ENCODE results near the gene TPRX2. TPM values are rescaled to one million over a fixed set of nuclear protein-coding genes. Genes with fewer than 3 reads are reported as not detected.
"Not testable (repeated sequence)": the region's sequence is repeated elsewhere in the genome, so short reads cannot be mapped to it uniquely, and the experiment has no call there.

Gene TPRX2, protein sequence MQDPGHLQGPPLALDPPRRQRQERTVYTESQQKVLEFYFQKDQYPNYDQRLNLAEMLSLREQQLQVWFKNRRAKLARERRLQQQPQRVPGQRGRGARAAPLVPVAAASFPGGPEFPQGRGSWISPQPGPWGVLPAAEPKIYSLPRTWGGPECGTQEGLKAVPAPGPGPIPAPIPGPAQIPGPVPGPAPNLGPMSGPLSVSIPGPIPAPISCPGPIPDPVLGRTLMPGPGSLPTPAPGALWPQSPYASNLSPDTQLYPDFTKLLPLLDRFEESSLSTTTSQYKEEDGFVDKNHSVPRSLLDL
- polyA plus RNA-seq (ENCODE audit: insufficient read length in 3 of 3) = not detected

- DNase-seq (ENCODE audit: low read depth in 3 of 3, low spot score in 2 of 3) = not testable (repeated sequence)
Observed at GRCh38 chr19:47858646-47859285, at the start of gene TPRX2. TPRX2 (plus strand) TSS chr19:47859235; CDS start chr19:47859247, 12 bp downstream.

DNA sequence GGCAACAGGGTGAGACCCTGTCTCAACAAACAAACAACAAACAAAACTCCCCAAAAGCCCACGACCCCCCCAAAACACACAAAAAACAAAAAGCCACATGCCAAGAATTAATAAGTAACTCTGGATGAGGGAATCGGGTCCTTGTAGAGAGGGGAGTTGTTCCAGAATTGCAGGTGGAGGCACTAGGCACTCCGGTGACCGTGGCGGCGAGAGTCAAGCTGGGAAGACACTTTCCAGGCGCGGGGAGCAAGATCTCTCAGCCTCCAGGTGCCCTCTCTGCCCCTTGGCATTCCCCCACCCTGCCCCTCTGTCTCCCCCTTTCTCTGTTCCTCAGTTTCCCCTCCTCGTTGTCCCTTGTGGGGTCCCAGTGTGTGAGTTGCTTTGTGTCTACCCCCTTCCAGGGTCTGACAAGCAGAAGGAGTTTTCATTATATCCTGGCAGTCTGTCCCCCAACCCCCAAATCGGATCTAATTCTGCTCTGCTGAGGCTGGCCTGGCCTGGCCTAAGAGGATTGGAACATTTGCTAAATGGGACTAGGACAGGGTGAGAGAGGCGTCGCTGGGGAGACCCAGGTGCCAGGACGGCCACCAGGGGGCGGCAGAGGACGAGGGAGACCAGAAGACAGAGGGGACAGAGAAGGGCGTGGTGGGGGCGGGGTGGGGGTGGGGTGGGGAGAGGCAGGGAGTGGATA, 45.6 kb upstream of the TPRX2 start:
- peak in 2 of 3 donors; percentile 21 to 35 for DNase-seq (ENCODE audit: low read depth in 3 of 3, low spot score in 2 of 3)

DNA sequence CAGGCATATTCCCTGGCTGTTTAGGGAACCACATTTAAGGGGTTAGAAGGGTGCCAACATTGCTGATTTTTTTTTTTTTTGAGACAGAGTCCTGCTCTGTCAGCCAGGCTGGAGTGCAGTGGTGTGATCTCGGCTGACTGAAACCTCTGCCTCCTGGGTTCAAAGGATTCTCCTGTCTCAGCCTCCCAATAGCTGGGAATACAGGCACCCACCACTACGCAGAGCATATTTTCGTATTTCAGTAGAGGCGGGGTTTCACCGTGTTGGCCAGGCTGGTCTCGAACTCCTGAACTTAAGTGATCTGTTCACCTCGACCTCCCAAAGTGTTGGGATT, 45.1 kb upstream of the TPRX2 start:
- no peak for DNase-seq (ENCODE audit: low read depth in 3 of 3, low spot score in 2 of 3)

- not testable (repeated sequence) for DNase-seq (ENCODE audit: low read depth in 3 of 3, low spot score in 2 of 3)
Observed at GRCh38 chr19:47816270-47816669, 42.8 kb upstream of the TPRX2 start.

GRCh38 chr19:47818221-47818620, 40.8 kb upstream of the TPRX2 start:
- not testable (repeated sequence) for DNase-seq (ENCODE audit: low read depth in 3 of 3, low spot score in 2 of 3)

DNA sequence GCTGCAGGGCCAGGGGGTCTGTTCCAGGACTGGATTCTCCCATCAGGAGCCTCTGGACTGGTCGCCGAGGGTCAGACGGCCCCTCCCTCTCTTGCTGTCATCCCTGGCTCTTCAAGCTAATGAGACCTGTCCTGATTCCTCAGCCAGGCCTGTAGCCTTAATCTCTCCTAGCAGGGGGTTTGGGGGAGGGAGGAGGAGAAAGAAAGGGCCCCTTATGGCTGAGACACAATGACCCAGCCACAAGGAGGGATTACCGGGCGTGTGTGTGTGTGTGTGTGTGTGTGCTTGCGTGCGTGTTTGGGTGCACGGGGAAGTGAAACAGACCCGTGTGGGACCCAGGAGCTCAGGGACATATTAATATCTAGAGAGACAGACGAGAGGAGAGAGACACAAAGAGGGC, 39.2 kb upstream of the TPRX2 start:
- DNase-seq (ENCODE audit: low read depth in 3 of 3, low spot score in 2 of 3) = no peak

- DNase-seq (ENCODE audit: low read depth in 3 of 3, low spot score in 2 of 3) = no peak
Observed at GRCh38 chr19:47820410-47820809, 38.6 kb upstream of the TPRX2 start.

- DNase-seq (ENCODE audit: low read depth in 3 of 3, low spot score in 2 of 3) = no peak
Observed at GRCh38 chr19:47821460-47822020, 37.5 kb upstream of the TPRX2 start, which contains the start of gene CRX. CRX (plus strand) TSS chr19:47821937; CDS start chr19:47834444, 12,507 bp downstream.

DNA sequence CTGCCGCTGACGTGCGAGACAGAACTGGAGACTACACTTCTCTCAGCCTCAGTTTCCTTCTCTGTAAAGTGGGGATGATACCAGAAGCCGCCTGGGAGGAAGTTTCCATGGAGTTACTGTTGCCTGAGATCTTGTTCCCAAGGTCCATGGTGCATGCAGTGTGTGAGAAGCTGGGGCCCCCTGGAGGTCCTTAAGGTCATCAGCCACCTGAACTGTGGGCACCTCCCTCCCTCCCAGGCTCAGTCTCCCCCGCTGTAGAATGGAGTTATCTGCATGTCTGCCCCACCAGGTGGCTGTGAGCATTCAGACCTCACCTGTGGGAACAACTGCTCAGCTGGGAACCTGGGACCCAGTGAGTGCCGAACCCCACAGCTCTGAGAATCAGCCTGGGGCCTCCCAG, 34.6 kb upstream of the TPRX2 start:
- no peak for DNase-seq (ENCODE audit: low read depth in 3 of 3, low spot score in 2 of 3)

- no peak for DNase-seq (ENCODE audit: low read depth in 3 of 3, low spot score in 2 of 3)
Observed at GRCh38 chr19:47826800-47827199, 32.2 kb upstream of the TPRX2 start.

DNA sequence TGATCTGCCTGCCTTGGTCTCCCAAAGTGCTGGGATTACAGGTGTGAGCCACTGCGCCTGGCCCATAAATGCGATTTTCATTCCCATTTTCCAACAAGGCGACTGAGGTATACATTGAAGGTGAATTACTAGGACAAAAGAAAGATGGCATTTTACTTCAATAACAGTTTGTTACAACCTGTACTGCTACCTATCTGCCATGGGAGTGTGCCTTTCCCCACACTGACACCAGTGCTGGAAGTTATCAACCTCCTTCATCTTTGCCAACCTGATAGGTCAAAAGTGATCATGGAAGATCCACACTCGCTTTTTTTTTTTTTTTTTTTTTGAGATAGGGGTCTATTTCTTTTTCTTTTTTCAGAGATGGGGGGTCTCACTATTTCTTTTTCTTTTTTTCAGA, 26.3 kb upstream of the TPRX2 start:
- DNase-seq (ENCODE audit: low read depth in 3 of 3, low spot score in 2 of 3) = no peak

DNA sequence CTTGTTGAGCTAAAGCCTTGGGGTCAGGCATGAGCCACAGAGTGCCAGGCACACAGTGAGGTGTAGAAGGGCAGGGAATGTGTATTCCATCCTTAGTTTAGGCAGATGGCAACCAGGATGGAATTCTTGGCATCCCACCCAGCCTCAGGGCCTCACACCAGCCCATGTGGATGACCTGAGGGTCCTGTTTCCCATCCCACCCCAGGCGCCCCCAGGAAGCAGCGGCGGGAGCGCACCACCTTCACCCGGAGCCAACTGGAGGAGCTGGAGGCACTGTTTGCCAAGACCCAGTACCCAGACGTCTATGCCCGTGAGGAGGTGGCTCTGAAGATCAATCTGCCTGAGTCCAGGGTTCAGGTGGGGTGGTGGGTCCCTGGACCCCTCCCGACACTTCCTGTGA, 23.0 kb upstream of the TPRX2 start:
- no peak for DNase-seq (ENCODE audit: low read depth in 3 of 3, low spot score in 2 of 3)

DNA sequence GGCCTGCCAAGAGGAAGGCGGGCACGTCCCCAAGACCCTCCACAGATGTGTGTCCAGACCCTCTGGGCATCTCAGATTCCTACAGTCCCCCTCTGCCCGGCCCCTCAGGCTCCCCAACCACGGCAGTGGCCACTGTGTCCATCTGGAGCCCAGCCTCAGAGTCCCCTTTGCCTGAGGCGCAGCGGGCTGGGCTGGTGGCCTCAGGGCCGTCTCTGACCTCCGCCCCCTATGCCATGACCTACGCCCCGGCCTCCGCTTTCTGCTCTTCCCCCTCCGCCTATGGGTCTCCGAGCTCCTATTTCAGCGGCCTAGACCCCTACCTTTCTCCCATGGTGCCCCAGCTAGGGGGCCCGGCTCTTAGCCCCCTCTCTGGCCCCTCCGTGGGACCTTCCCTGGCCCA, 19.6 kb upstream of the TPRX2 start:
- DNase-seq (ENCODE audit: low read depth in 3 of 3, low spot score in 2 of 3) = no peak

- peak in 2 of 3 donors; percentile 21 to 43 for DNase-seq (ENCODE audit: low read depth in 3 of 3, low spot score in 2 of 3)
Observed at GRCh38 chr19:47839913-47840312, 19.1 kb upstream of the TPRX2 start.

- DNase-seq (ENCODE audit: low read depth in 3 of 3, low spot score in 2 of 3) = no peak
Observed at GRCh38 chr19:47842941-47843340, 16.1 kb upstream of the TPRX2 start.

- DNase-seq (ENCODE audit: low read depth in 3 of 3, low spot score in 2 of 3) = no peak
Observed at GRCh38 chr19:47848425-47848822, 10.6 kb upstream of the TPRX2 start.

DNA sequence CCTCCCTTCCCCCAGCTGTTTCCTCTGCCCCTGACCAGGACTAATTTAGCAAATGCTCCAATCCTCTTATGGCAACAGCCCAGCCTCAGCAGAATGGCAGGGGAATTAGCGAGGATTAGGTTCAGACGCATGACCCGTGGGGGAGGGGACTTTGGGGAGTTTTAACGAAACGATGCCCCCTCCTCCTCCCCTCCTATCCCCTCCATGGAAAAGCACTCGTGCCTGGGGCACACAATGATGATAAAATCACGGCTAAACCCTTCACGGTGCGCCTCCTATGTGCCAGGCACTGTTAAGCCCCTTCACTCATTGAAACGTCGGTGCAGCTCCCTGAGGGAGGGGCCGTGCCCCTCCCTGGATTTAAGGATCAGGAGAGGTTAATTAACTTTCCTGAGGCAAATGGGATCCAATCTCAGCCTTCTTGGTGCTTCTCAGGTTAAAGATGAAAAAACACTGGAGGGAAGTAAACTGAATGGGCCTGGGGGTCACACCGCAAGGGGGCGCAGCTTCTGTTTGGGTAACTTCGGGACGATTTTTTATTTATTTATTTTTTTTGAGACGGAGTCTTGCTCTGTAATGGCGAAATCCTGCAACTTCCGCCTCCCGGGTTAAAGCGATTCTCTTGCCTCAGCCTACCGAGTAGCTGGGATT, 10.1 kb upstream of the TPRX2 start:
- no peak for DNase-seq (ENCODE audit: low read depth in 3 of 3, low spot score in 2 of 3)

- no peak for DNase-seq (ENCODE audit: low read depth in 3 of 3, low spot score in 2 of 3)
Observed at GRCh38 chr19:47853003-47853402, 6.0 kb upstream of the TPRX2 start.

DNA sequence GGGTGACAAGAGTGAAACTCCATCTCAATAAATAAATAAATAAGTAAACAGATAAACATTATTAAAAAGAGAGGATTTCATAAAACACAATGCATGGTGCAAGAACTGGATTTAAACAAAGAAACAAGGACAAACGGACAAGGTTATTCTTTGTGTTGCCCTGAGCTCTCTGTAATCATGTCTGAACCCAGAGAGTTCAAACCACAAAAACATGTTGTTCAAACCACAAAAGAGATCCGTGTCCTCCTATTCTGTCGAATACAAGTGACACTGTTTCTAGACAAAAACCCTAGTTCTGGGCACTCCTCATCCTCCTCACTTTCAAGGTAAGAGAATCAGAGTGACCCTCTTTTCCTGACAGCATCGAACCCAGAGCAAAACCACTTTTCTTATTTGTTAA, 4.6 kb upstream of the TPRX2 start:
- no peak for DNase-seq (ENCODE audit: low read depth in 3 of 3, low spot score in 2 of 3)

DNA sequence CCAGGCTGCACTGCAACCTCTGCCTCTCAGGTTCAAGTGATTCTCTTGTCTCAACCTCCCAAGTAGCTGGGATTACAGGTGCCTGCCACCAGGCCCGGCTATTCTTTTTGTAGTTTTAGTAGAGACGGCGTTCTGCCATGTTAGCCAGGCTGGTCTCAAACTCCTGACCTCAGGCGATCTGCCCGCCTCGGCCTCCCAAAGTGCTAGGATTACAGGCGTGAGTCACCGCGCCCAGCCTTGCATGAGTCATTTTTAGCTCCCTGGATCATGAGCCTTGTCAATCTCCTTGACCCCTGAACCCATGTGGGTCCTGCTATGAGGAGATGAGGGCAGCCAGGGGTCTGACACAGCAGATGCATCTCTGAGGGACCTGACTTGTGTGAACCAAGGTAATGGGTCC, 804 bp upstream of the TPRX2 start:
- not testable (repeated sequence) for DNase-seq (ENCODE audit: low read depth in 3 of 3, low spot score in 2 of 3)

GRCh38 chr19:47859838-47860237, 803 bp downstream of the TPRX2 start:
- DNase-seq (ENCODE audit: low read depth in 3 of 3, low spot score in 2 of 3) = not testable (repeated sequence)

Data from right renal cortex interstitium (tissue), 3 donors.